ENCODE results near the gene UNK. TPM values are rescaled to one million over a fixed set of nuclear protein-coding genes. Genes with fewer than 3 reads are reported as not detected.

Gene UNK
- total and polyA plus RNA-seq, 2 of the 13 experiments (the other 11 are each of a cell fraction or from before 2014, with no cell fraction given): 31.6 to 33.0 TPM

GRCh38 chr17:75855310-75856061 is 70.9 kb downstream of the UNK start, which contains the start of gene WBP2 (continued):
- TF ChIP-seq PHF20 (CRISPR knock-in tag; IDR thresholded peaks at IDR 0.05) (peak; percentile 82), KLF13 (CRISPR knock-in tag; IDR thresholded peaks at IDR 0.05) (no peak), NFKB2 (CRISPR knock-in tag; IDR thresholded peaks at IDR 0.05; ENCODE audit: borderline replicate concordance) (peak; percentile 76; the same call in 1 of the 2 replicates), ZNF598 (CRISPR knock-in tag; IDR thresholded peaks at IDR 0.05; ENCODE audit: borderline replicate concordance) (peak; percentile 96), GLI4 (CRISPR knock-in tag; IDR thresholded peaks at IDR 0.05; ENCODE audit: borderline replicate concordance) (peak; percentile 82; the same call in 1 of the 2 replicates), ZNF720 (CRISPR knock-in tag; IDR thresholded peaks at IDR 0.05) (no peak), TRIM24 (CRISPR knock-in tag; IDR thresholded peaks at IDR 0.05) (no peak), E2F5 (CRISPR knock-in tag; conservative IDR thresholded peaks at IDR 0.05) (no peak; the same call in 1 of the 2 replicates), NONO (IDR thresholded peaks at IDR 0.05) (no peak), NONO (CRISPR knock-in tag; conservative IDR thresholded peaks at IDR 0.05) (peak; percentile 99), YEATS2 (CRISPR knock-in tag; IDR thresholded peaks at IDR 0.05; ENCODE audit: borderline replicate concordance) (peak; percentile 78; the same call in 1 of the 2 replicates), ZC3H4 (CRISPR knock-in tag; IDR thresholded peaks at IDR 0.05; ENCODE audit: borderline replicate concordance) (no peak), ZNF672 (CRISPR knock-in tag; IDR thresholded peaks at IDR 0.05) (no peak), CEBPG (CRISPR knock-in tag; IDR thresholded peaks at IDR 0.05) (peak; percentile 88), THYN1 (CRISPR knock-in tag; IDR thresholded peaks at IDR 0.05; ENCODE audit: borderline replicate concordance, low read depth) (no peak), ZNF713 (CRISPR knock-in tag; IDR thresholded peaks at IDR 0.05) (0 out of 2 replicates have a peak, but pooled peaks have one; percentile 36), SPEN (CRISPR knock-in tag; IDR thresholded peaks at IDR 0.05; ENCODE audit: low read depth) (peak; percentile 78; the same call in 1 of the 2 replicates), CREB3 (CRISPR knock-in tag; IDR thresholded peaks at IDR 0.05) (no peak; the same call in 1 of the 2 replicates), ARID2 (CRISPR knock-in tag; IDR thresholded peaks at IDR 0.05; ENCODE audit: borderline replicate concordance) (no peak), CREBL2 (CRISPR knock-in tag; IDR thresholded peaks at IDR 0.05; ENCODE audit: borderline replicate concordance) (no peak; the same call in 1 of the 2 replicates), HOXA7 (CRISPR knock-in tag; IDR thresholded peaks at IDR 0.05) (no peak), POLR2AphosphoS2 (IDR thresholded peaks at IDR 0.05; ENCODE audit: low read depth, low read length) (no peak), ASH2L (IDR thresholded peaks at IDR 0.05; ENCODE audit: insufficient read length, low read depth, low read length) (peak; percentile 75), TCF7L2 (IDR thresholded peaks at IDR 0.05; ENCODE audit: low read depth, low read length) (no peak), ZBTB20 (CRISPR knock-in tag; IDR thresholded peaks at IDR 0.05; ENCODE audit: borderline replicate concordance, low read depth) (no peak), ELF3 (CRISPR knock-in tag; IDR thresholded peaks at IDR 0.05) (peak; percentile 91), ZNF574 (CRISPR knock-in tag; IDR thresholded peaks at IDR 0.05) (peak; percentile 90)

All from HepG2 (cell line).